ENCODE measurements around the gene LRATD1.
"Not testable (repeated sequence)": the region's sequence is repeated elsewhere in the genome, so short reads cannot be mapped to it uniquely, and the experiment has no call there.

LRATD1 gene

GRCh38 chr2:14616950-14617349 is 15.6 kb upstream of the LRATD1 start:
- CTCF ChIA-PET: interaction anchor here (0.7 kb wide), 1 partner anchor 204 kb away, joined by 5 read pairs; no protein-coding TSS in a partner anchor
- H3K27ac ChIP-seq: no peak overlapping the region
- TF ChIP-seq CTCF (conservative IDR thresholded peaks at IDR 0.05; ENCODE audit: low read depth): no peak
- POLR2A ChIA-PET (ENCODE audit: low non-redundant PET): no interaction called here
- no peak for DNase-seq (ENCODE audit: low spot score)

GRCh38 chr2:14619441-14619840 is 13.1 kb upstream of the LRATD1 start:
- POLR2A ChIA-PET (ENCODE audit: low non-redundant PET): no interaction called here
- CTCF ChIA-PET: interaction anchor here (0.5 kb wide), 1 partner anchor 9 kb away, joined by 5 read pairs; no protein-coding TSS in a partner anchor
- no peak for TF ChIP-seq CTCF (conservative IDR thresholded peaks at IDR 0.05; ENCODE audit: low read depth)

GRCh38 chr2:14621114-14621513 is 11.4 kb upstream of the LRATD1 start:
- POLR2A ChIA-PET (ENCODE audit: low non-redundant PET): no interaction called here
- CTCF ChIA-PET: interaction anchor here (1.2 kb wide), 1 partner anchor 13 kb away, joined by 4 read pairs; no protein-coding TSS in a partner anchor
- TF ChIP-seq CTCF (conservative IDR thresholded peaks at IDR 0.05; ENCODE audit: low read depth): no peak

More at GRCh38 chr2:14619441-14619840, 13.1 kb upstream of the LRATD1 start:
- DNase-seq (ENCODE audit: low spot score): no peak
- no peak overlapping the region for H3K27ac ChIP-seq

GRCh38 chr2:14621906-14622549 is 10.5 kb upstream of the LRATD1 start:
- no peak for TF ChIP-seq CTCF (conservative IDR thresholded peaks at IDR 0.05; ENCODE audit: low read depth)
- CTCF ChIA-PET: interaction anchor here (1.2 kb wide), 1 partner anchor 12 kb away, joined by 4 read pairs; no protein-coding TSS in a partner anchor
- no peak overlapping the region for H3K27ac ChIP-seq
- no peak for DNase-seq (ENCODE audit: low spot score)
- POLR2A ChIA-PET (ENCODE audit: low non-redundant PET): no interaction called here

More at GRCh38 chr2:14621114-14621513, 11.4 kb upstream of the LRATD1 start:
- DNase-seq (ENCODE audit: low spot score): no peak
- H3K27ac ChIP-seq: no peak overlapping the region

GRCh38 chr2:14622550-14622939 is 10.0 kb upstream of the LRATD1 start:
- CTCF ChIA-PET; DNase-seq (ENCODE audit: low spot score); POLR2A ChIA-PET (ENCODE audit: low non-redundant PET); H3K27ac ChIP-seq: not testable (repeated sequence)

- TF ChIP-seq CTCF (conservative IDR thresholded peaks at IDR 0.05; ENCODE audit: low read depth): no peak
- POLR2A ChIA-PET (ENCODE audit: low non-redundant PET): no interaction called here
- no peak overlapping the region for H3K27ac ChIP-seq
- DNase-seq (ENCODE audit: low spot score): no peak
- CTCF ChIA-PET: interaction anchor here (0.6 to 0.7 kb wide), 2 partner anchors 50 to 578 kb away, joined by 3 to 5 read pairs; no protein-coding TSS in a partner anchor
These were observed 9.3 kb upstream of the LRATD1 start for GRCh38 chr2:14623237-14623636.

GRCh38 chr2:14626873-14627272 is 5.6 kb upstream of the LRATD1 start:
- H3K27ac ChIP-seq: no peak overlapping the region
- ChIA-PET POLR2A (ENCODE audit: low non-redundant PET) (no interaction called here), CTCF (no interaction called here)
- no peak for DNase-seq (ENCODE audit: low spot score)
- no peak for TF ChIP-seq CTCF (conservative IDR thresholded peaks at IDR 0.05; ENCODE audit: low read depth)
